Small intestine (tissue), 7 donors: ENCODE data around the gene MYCBPAP. TPM values are rescaled to one million over a fixed set of nuclear protein-coding genes. Genes with fewer than 3 reads are reported as not detected.
A peak's percentile ranks its signal among the peaks of the same experiment; 100 is the strongest.
"Not testable (repeated sequence)": the region's sequence is repeated elsewhere in the genome, so short reads cannot be mapped to it uniquely, and the experiment has no call there.

Source experiments
- DNase-seq, 2 donors: peaks; one replicate each; pipeline versions ENCODE4 v3.0.0 to v3.0.0-alpha.2; 2013
- FAIRE-seq: peaks from 2 replicates; lab custom pipeline; 2012; peaks lifted over from hg19 to GRCh38; lab: Jason Lieb, UNC
- H3K27ac ChIP-seq, 3 donors: one replicate each; pipeline ENCODE4 v1.5.1; 2013; ENCODE audit warnings: low read length in 2 of 3, mild to moderate bottlenecking in 2 of 3, control low read depth in 1 of 3, inconsistent platforms in 1 of 3, low read depth in 1 of 3, moderate library complexity in 1 of 3
- H3K27me3 ChIP-seq, 3 donors: one replicate each; pipeline ENCODE4 v1.6.1; 2013; ENCODE audit warnings: low read length in 3 of 3, inconsistent platforms in 1 of 3; ENCODE audit not compliant: control insufficient read depth in 3 of 3, insufficient read depth in 3 of 3
- H3K36me3 ChIP-seq, 3 donors: one replicate each; pipeline ENCODE4 v1.6.1; 2013; ENCODE audit warnings: low read length in 3 of 3, inconsistent platforms in 1 of 3, low read depth in 1 of 3, mild to moderate bottlenecking in 1 of 3, moderate library complexity in 1 of 3; ENCODE audit not compliant: control insufficient read depth in 3 of 3, insufficient read depth in 2 of 3
- H3K4me1 ChIP-seq, 3 donors: one replicate each; pipeline ENCODE4 v1.6.1; 2013; ENCODE audit warnings: low read length in 2 of 3, inconsistent platforms in 1 of 3, low read depth in 1 of 3, mild to moderate bottlenecking in 1 of 3, moderate library complexity in 1 of 3; ENCODE audit not compliant: control insufficient read depth in 3 of 3, insufficient read depth in 2 of 3
- H3K4me3 ChIP-seq, 3 donors: one replicate each; pipeline ENCODE4 v1.5.1; 2013; ENCODE audit warnings: low read length in 3 of 3, control low read depth in 1 of 3, inconsistent platforms in 1 of 3, low read depth in 1 of 3, mild to moderate bottlenecking in 1 of 3, moderate library complexity in 1 of 3
- H3K9me3 ChIP-seq, 2 donors: one replicate each; pipeline ENCODE4 v1.6.1; 2013; ENCODE audit warnings: low read depth in 1 of 2, low read length in 1 of 2; ENCODE audit not compliant: control insufficient read depth in 2 of 2, insufficient read depth in 1 of 2
- WGBS, 3 donors: extraction: QIAGEN DNeasy Blood & Tissue Kit; methylation state at CpG; one replicate each; pipeline ENCODE4 v1.1.7; 2013; 5-methylcytosine and 5-hydroxymethylcytosine counted together
- polyA plus RNA-seq, 4 donors: library from polyadenylated mRNA; stranded (reverse) in 3 of 4; unstranded in 1 of 4; fragments of 200-250 nt in 3 of 4; fragments of 120-200 nt in 1 of 4; gene quantifications; one replicate each; pipeline versions ENCODE4 v1.2.1 to v1.2.3, GENCODE V29; 2013
- donor health status: healthy with polysubstance abuse.
- donor health status: control.
- donor health status: control.
- donor health status: Bipolar disorder and iron deficiency.
- donor health status: healthy.

MYCBPAP gene
- polyA plus RNA-seq, 4 donors = 0.13 to 1.6 (median 0.45) TPM; not detected in 1

DNA sequence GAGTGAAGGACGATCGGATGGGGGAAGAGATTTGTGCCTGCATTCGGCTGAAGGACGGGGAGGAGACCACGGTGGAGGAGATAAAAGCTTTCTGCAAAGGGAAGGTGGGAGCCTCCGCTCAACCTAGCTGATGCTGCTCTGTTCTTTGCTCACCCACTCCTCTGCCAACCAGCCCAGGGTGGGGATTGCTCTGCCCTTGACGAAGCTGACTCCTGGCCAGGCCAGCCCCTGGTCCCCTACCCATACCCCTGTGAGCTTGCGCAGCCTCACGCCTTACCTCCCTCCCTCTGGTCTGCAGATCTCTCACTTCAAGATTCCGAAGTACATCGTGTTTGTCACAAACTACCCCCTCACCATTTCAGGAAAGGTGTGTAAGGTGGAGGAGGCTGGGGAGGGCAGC lies 34.3 kb upstream of the MYCBPAP start:
- 89 to 92% (median 92%) methylated on average over 11 of the region's 11 CpGs for WGBS, 3 donors
- FAIRE-seq (no peak), DNase-seq (no peak)
- Histone ChIP-seq H3K36me3 (peaks cover 0 to 44% (median 4%) of the 10 kb centered on the region in 3 donors), H3K9me3 (no peaks in the 10 kb centered on the region), H3K4me1 (peaks cover 0 to 20% (median 1%) of the 10 kb centered on the region in 3 donors), H3K4me3 (no peak overlapping the region), H3K27me3 (peaks cover 0 to 5% (median 0%) of the 10 kb centered on the region in 3 donors), H3K27ac (no peak overlapping the region)

DNA sequence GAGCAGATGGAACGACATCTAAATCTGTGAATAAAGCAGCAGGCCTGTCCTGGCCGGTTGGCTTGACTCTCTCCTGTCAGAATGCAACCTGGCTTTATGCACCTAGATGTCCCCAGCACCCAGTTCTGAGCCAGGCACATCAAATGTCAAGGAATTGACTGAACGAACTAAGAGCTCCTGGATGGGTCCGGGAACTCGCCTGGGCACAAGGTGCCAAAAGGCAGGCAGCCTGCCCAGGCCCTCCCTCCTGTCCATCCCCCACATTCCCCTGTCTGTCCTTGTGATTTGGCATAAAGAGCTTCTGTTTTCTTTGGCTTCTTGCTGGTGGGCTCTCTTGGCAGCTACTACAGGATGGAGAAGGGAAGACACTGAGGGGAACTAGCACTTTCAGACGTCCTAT lies 33.7 kb upstream of the MYCBPAP start:
- WGBS, 3 donors = 79 to 85% (median 80%) methylated on average over 6 of the region's 6 CpGs
- no peaks in the 10 kb centered on the region for H3K27me3 ChIP-seq
- DNase-seq (no peak), FAIRE-seq (no peak)
- H3K4me3 ChIP-seq = no peak overlapping the region
- peaks cover 0 to 44% (median 4%) of the 10 kb centered on the region in 3 donors for H3K36me3 ChIP-seq
- H3K27ac ChIP-seq = no peak overlapping the region
- H3K4me1 ChIP-seq = peaks cover 1 to 18% (median 1%) of the 10 kb centered on the region in 3 donors
- H3K9me3 ChIP-seq = no peaks in the 10 kb centered on the region

GRCh38 chr17:50475362-50475761 lies 32.9 kb upstream of the MYCBPAP start:
- WGBS, 3 donors = 49 to 74% (median 60%) methylated on average over 4 of the region's 4 CpGs
- Histone ChIP-seq H3K27me3 (no peaks in the 10 kb centered on the region), H3K27ac (no peak overlapping the region), H3K4me3 (no peak overlapping the region), H3K36me3 (peaks cover 0 to 48% (median 4%) of the 10 kb centered on the region in 3 donors), H3K4me1 (peaks cover 1 to 19% (median 6%) of the 10 kb centered on the region in 3 donors), H3K9me3 (no peaks in the 10 kb centered on the region)
- no peak for FAIRE-seq
- DNase-seq = no peak

DNA sequence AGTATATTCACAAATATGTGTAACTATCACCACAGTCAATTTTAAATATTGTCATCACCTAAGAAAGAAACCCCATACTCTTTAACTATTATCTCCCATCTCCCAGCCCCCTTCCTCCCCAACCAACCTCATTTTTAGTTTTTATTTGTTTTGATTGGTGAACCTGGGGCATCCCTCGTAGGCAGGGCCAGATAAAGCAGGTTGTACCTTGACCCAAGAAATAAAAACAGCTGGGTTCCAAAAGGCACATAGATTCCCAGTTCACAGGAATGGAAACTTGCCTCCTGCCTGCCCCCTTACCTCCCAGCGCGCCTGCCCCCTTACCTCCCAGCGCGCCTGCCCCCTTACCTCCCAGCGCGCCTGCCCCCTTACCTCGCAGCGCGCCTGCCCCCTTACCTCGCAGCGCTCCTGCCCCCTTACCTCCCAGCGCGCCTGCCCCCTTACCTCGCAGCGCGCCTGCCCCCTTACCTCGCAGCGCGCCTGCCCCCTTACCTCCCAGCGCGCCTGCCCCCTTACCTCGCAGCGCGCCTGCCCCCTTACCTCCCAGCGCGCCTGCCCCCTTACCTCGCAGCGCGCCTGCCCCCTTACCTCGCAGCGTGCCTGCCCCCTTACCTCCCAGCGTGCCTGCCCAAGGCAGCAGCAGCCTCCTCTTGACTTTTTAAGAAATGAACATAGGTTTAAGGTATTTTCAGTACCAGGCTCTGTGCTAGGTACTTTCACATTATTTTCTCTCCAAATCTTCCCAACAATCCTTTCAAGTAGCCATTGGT lies 32.3 kb upstream of the MYCBPAP start:
- H3K4me3 ChIP-seq = peak overlapping the region in 2 of 3 donors; percentile 33 to 47
- not testable (repeated sequence) for H3K27me3 ChIP-seq, FAIRE-seq, H3K9me3 ChIP-seq
- H3K27ac ChIP-seq = peak overlapping the region in 1 of 3 donors; percentile 56
- peak; percentile 74 to 84 for DNase-seq
- peaks cover 1 to 19% (median 6%) of the 10 kb centered on the region in 3 donors for H3K4me1 ChIP-seq
- 6 to 33% (median 21%) methylated on average over 21 to 33 of the region's 33 CpGs for WGBS, 3 donors
- H3K36me3 ChIP-seq = peaks cover 0 to 43% (median 4%) of the 10 kb centered on the region in 3 donors

DNA sequence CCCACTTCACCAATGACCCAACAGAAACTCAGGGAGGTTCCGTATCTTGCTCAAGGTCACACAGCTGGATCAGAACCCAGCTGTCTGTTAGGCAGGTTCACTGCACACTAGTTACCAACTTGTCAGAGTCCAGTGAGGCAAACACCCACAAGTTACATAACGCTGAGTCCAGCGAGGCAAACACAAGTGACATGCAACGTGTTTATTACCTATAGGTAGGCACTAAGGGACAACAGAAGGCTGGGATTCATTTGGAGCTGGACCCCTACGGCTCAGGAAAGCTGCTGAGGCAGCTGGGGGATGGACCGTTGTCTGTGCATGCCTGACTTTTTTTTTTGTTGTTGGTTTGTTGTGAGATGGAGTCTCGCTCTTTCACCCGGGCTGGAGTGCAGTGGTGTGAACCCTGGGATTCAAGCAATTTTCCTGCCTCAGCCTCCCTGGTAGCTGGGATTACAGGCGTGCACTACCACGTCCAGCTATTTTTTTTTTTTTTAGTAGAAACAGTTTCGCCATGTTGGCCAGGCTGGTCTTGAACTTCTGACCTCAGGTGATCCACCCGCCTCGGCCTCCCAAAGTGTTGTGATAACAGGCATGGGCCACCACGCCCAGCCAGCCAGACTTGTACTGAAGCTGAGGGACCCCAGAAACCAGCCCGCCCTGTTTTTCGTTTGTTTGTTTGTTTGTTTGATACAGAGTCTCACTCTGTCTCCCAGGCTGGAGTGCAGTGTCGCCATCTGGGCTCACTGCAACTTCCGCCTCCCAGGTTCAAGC lies 31.5 kb upstream of the MYCBPAP start:
- FAIRE-seq (no peak), DNase-seq (peak; percentile 63 to 79)
- Histone ChIP-seq H3K36me3 (peaks cover 0 to 37% (median 2%) of the 10 kb centered on the region in 3 donors), H3K9me3 (no peaks in the 10 kb centered on the region), H3K4me3 (peak overlapping the region in 2 of 3 donors; percentile 33 to 47), H3K27ac (peak overlapping the region in 1 of 3 donors; percentile 56), H3K4me1 (peaks cover 1 to 19% (median 6%) of the 10 kb centered on the region in 3 donors), H3K27me3 (no peaks in the 10 kb centered on the region)
- 42 to 66% (median 48%) methylated on average over 18 of the region's 18 CpGs for WGBS, 3 donors

DNA sequence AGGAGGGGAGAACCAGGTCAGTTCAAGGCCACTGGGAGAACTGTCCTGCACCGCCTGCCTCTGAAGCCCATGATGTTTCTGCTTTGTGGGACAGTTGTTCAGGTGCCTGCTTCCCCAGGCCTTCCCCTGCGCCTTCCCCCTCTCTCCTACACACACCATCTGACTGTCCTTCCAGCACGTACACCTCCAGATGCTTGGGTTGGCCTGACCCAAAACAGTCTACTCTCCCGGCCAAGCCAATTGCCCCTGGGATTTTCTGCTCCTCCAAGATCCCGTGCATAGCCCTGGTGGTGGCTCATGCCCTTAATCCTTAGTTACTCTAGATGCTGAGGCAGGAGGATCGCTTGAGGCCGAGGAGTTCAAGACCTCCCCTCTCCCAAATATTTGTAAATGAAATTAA lies 30.3 kb upstream of the MYCBPAP start:
- FAIRE-seq (no peak), DNase-seq (no peak)
- peaks cover 0 to 35% (median 0%) of the 10 kb centered on the region in 3 donors for H3K36me3 ChIP-seq
- peak overlapping the region in 1 of 3 donors; percentile 27 for H3K4me3 ChIP-seq
- no peaks in the 10 kb centered on the region for H3K27me3 ChIP-seq
- peak overlapping the region; percentile 64 to 91 (median 87) for H3K27ac ChIP-seq
- no peaks in the 10 kb centered on the region for H3K9me3 ChIP-seq
- WGBS, 3 donors = 81 to 89% (median 85%) methylated on average over 7 of the region's 7 CpGs
- H3K4me1 ChIP-seq = peaks cover 1 to 22% (median 6%) of the 10 kb centered on the region in 3 donors

GRCh38 chr17:50478391-50479381 lies 29.6 kb upstream of the MYCBPAP start, which contains the start of gene RSAD1:
Gene RSAD1 (plus strand): TSS chr17:50478860. CDS start chr17:50478885, 25 bp downstream.
- no peaks in the 10 kb centered on the region for H3K9me3 ChIP-seq
- peak within 1 kb of the TSS; percentile 45 to 84 (median 66) for H3K4me3 ChIP-seq
- H3K27me3 ChIP-seq = no peaks in the 10 kb centered on the region
- peaks cover 1 to 22% (median 6%) of the 10 kb centered on the region in 3 donors for H3K4me1 ChIP-seq
- WGBS, 3 donors = 2 to 5% (median 4%) methylated on average over 65 to 75 of the region's 75 CpGs
- H3K27ac ChIP-seq = peak within 1 kb of the TSS; percentile 64 to 91 (median 87)
- H3K36me3 ChIP-seq = peaks cover 0 to 38% (median under 1%) of the 10 kb centered on the region in 3 donors
- no peak for FAIRE-seq
- DNase-seq = peak; percentile 88 to 96
